ENCODE data around the gene STK38L.

The STK38L gene

GRCh38 chr12:27351476-27351875, 107.4 kb downstream of the STK38L start:
- no peak for DNase-seq (ENCODE audit: low spot score)

GRCh38 chr12:27355486-27355885, 111.4 kb downstream of the STK38L start:
- no peak for DNase-seq (ENCODE audit: low spot score)

GRCh38 chr12:27355979-27356378, 111.9 kb downstream of the STK38L start:
- DNase-seq (ENCODE audit: low spot score) = no peak

GRCh38 chr12:27359578-27360340, 115.7 kb downstream of the STK38L start:
- DNase-seq (ENCODE audit: low spot score) = no peak

GRCh38 chr12:27361372-27361771, 117.3 kb downstream of the STK38L start:
- no peak for DNase-seq (ENCODE audit: low spot score)

- DNase-seq (ENCODE audit: low spot score) = no peak
Measured at GRCh38 chr12:27366621-27367020, 122.5 kb downstream of the STK38L start.

- DNase-seq (ENCODE audit: low spot score) = no peak
Measured at GRCh38 chr12:27367078-27367477, 123.0 kb downstream of the STK38L start.

All from GM03348 (cell line).